ENCODE data around the gene CRMP1. TPM values are rescaled to one million over a fixed set of nuclear protein-coding genes. Genes with fewer than 3 reads are reported as not detected.

Gene CRMP1
- total RNA-seq, 1 experiment from 2014 or later = 77.5 TPM

- Histone ChIP-seq H3K4me3 (ENCODE audit: low read depth, low read length, poor library complexity, severe bottlenecking) (no peak overlapping the region), H3K9me3 (ENCODE audit: low read depth, low read length, poor library complexity, severe bottlenecking) (no peaks in the 10 kb centered on the region), H3K27me3 (replicated peaks; ENCODE audit: insufficient read depth, low read depth, low read length, poor library complexity) (no peaks in the 10 kb centered on the region), H3K27ac (ENCODE audit: low read depth, low read length, poor library complexity, severe bottlenecking) (no peak overlapping the region), H3K4me1 (ENCODE audit: insufficient read depth, low read length, poor library complexity, severe bottlenecking) (no peaks in the 10 kb centered on the region), H3K36me3 (ENCODE audit: insufficient read depth, low read length, poor library complexity, severe bottlenecking) (peaks cover 35% of the 10 kb centered on the region)
- no peak for TF ChIP-seq CTCF (conservative IDR thresholded peaks at IDR 0.05; ENCODE audit: low read depth, low read length)
- TF ChIP-seq EZH2 (IDR thresholded peaks at IDR 0.05; ENCODE audit: borderline replicate concordance, low read depth, low read length, poor library complexity, severe bottlenecking) = no peak
- intact Hi-C loops (cut with micrococcal nuclease; ENCODE audit: unreplicated experiment) = no loop called here
- ChIA-PET CTCF (no interaction called here), POLR2A (ENCODE audit: low non-redundant PET) (no interaction called here)
- BruUV-seq (replicated peaks) = no TSS peak
- DNase-seq (ENCODE audit: low spot score) = no peak
Measured at GRCh38 chr4:5851637-5852301, 41.1 kb downstream of the CRMP1 start.

- no peaks in the 10 kb centered on the region for H3K27me3 ChIP-seq (replicated peaks; ENCODE audit: insufficient read depth, low read depth, low read length, poor library complexity)
- intact Hi-C loops (cut with micrococcal nuclease; ENCODE audit: unreplicated experiment) = no loop called here
- H3K9me3 ChIP-seq (ENCODE audit: low read depth, low read length, poor library complexity, severe bottlenecking) = no peaks in the 10 kb centered on the region
- peaks cover 37% of the 10 kb centered on the region for H3K36me3 ChIP-seq (ENCODE audit: insufficient read depth, low read length, poor library complexity, severe bottlenecking)
- no peak overlapping the region for H3K27ac ChIP-seq (ENCODE audit: low read depth, low read length, poor library complexity, severe bottlenecking)
- no peak for TF ChIP-seq EZH2 (IDR thresholded peaks at IDR 0.05; ENCODE audit: borderline replicate concordance, low read depth, low read length, poor library complexity, severe bottlenecking)
- TF ChIP-seq CTCF (conservative IDR thresholded peaks at IDR 0.05; ENCODE audit: low read depth, low read length) = no peak
- DNase-seq (ENCODE audit: low spot score) = no peak
- CTCF ChIA-PET = no interaction called here
- no peaks in the 10 kb centered on the region for H3K4me1 ChIP-seq (ENCODE audit: insufficient read depth, low read length, poor library complexity, severe bottlenecking)
- H3K4me3 ChIP-seq (ENCODE audit: low read depth, low read length, poor library complexity, severe bottlenecking) = no peak overlapping the region
- POLR2A ChIA-PET (ENCODE audit: low non-redundant PET) = interaction anchor here (0.5 kb wide), 1 partner anchor 131 kb away, joined by 3 read pairs; no protein-coding TSS in a partner anchor
- no TSS peak for BruUV-seq (replicated peaks)
Measured at GRCh38 chr4:5845035-5845905, 47.6 kb downstream of the CRMP1 start.

GRCh38 chr4:5843573-5844530 is 49.0 kb downstream of the CRMP1 start:
- intact Hi-C loops (cut with micrococcal nuclease; ENCODE audit: unreplicated experiment) = no loop called here
- ChIA-PET CTCF (no interaction called here), POLR2A (ENCODE audit: low non-redundant PET) (no interaction called here)
- Histone ChIP-seq H3K4me3 (ENCODE audit: low read depth, low read length, poor library complexity, severe bottlenecking) (no peak overlapping the region), H3K27me3 (replicated peaks; ENCODE audit: insufficient read depth, low read depth, low read length, poor library complexity) (no peaks in the 10 kb centered on the region), H3K27ac (ENCODE audit: low read depth, low read length, poor library complexity, severe bottlenecking) (no peak overlapping the region), H3K36me3 (ENCODE audit: insufficient read depth, low read length, poor library complexity, severe bottlenecking) (peaks cover 36% of the 10 kb centered on the region), H3K4me1 (ENCODE audit: insufficient read depth, low read length, poor library complexity, severe bottlenecking) (no peaks in the 10 kb centered on the region), H3K9me3 (ENCODE audit: low read depth, low read length, poor library complexity, severe bottlenecking) (no peaks in the 10 kb centered on the region)
- TF ChIP-seq EZH2 (IDR thresholded peaks at IDR 0.05; ENCODE audit: borderline replicate concordance, low read depth, low read length, poor library complexity, severe bottlenecking) (no peak), CTCF (conservative IDR thresholded peaks at IDR 0.05; ENCODE audit: low read depth, low read length) (no peak)
- DNase-seq (ENCODE audit: low spot score) = no peak
- BruUV-seq (replicated peaks) = no TSS peak

Data from A673 (cell line).